Panc1 (cell line): ENCODE data around the gene PSMB11. TPM values are rescaled to one million over a fixed set of nuclear protein-coding genes. Genes with fewer than 3 reads are reported as not detected.

Experiments used
- ATAC-seq: fragments of 200-7000 bp; cut with Tn5 transposase; 2 replicates; pipeline ENCODE4 v1.9.1; 2020; ENCODE audit warnings: mild to moderate bottlenecking, moderate library complexity
- BruUV-seq: library from RNA; stranded (reverse); fragments of 400-500 nt; replicated peaks from 2 replicates; lab custom pipeline; 2021; lab: Mats Ljungman, UMichigan
- CTCF ChIA-PET: fragments of 300-600 bp; sonication (Branson Sonifier 250); formaldehyde crosslinking; loops from one replicate; lab custom pipeline; 2022; ENCODE audit warnings: antibody characterized with exemption; lab: Charles Lee
- POLR2A ChIA-PET: fragments of 300-600 bp; sonication (Branson Sonifier 250); formaldehyde crosslinking; loops from one replicate; lab custom pipeline; 2022; ENCODE audit warnings: antibody characterized with exemption; lab: Charles Lee
- DNase-seq: peaks from one replicate; pipeline ENCODE4 v3.0.0-alpha.2; 2010; ENCODE audit warnings: low read depth, low spot score
- H3K27ac ChIP-seq: 2 replicates; pipeline ENCODE4 v1.5.1; 2011; ENCODE audit warnings: mild to moderate bottlenecking, low read length, inconsistent platforms
- H3K27me3 ChIP-seq: fragments of 200-500 bp; sonication (Bioruptor generic); 2 replicates; pipeline ENCODE4 v1.6.0; 2014; ENCODE audit warnings: low read length, inconsistent platforms; ENCODE audit not compliant: control insufficient read depth, insufficient read depth
- H3K36me3 ChIP-seq: fragments of 200-500 bp; sonication (Bioruptor generic); 2 replicates; pipeline ENCODE4 v1.5.1; 2014; ENCODE audit warnings: inconsistent platforms, mild to moderate bottlenecking, low read length, moderate library complexity; ENCODE audit not compliant: control insufficient read depth, insufficient read depth
- H3K4me1 ChIP-seq: 2 replicates; pipeline ENCODE4 v1.5.1; 2011; ENCODE audit warnings: inconsistent platforms, mild to moderate bottlenecking, low read length, moderate library complexity; ENCODE audit not compliant: control insufficient read depth, insufficient read depth
- H3K4me3 ChIP-seq, 2 experiments: 2 replicates each; pipeline ENCODE4 v1.5.1; 2011 to 2012; ENCODE audit warnings: low read depth in 2 of 2, low read length in 2 of 2, mild to moderate bottlenecking in 2 of 2, inconsistent platforms in 1 of 2, moderate library complexity in 1 of 2
- H3K9me3 ChIP-seq: fragments of 200-500 bp; sonication (Bioruptor generic); 2 replicates; pipeline ENCODE4 v1.5.1; 2014; ENCODE audit warnings: low read depth, mild to moderate bottlenecking, inconsistent platforms, low read length, moderate library complexity; ENCODE audit not compliant: control insufficient read depth, insufficient read depth
- CTCF ChIP-seq: fragments of 450-650 bp; IDR thresholded peaks from 2 replicates; pipeline ENCODE4 v1.5.1; 2017; ENCODE audit warnings: mild to moderate bottlenecking
- POLR2AphosphoS5 ChIP-seq: IDR thresholded peaks from 2 replicates; pipeline ENCODE4 v1.6.1; 2012; ENCODE audit warnings: mild to moderate bottlenecking, low read depth, low read length, moderate library complexity
- REST ChIP-seq, 2 experiments: IDR thresholded peaks; 2 replicates each; pipeline ENCODE4 v1.6.1; 2011 to 2012; ENCODE audit warnings: low read depth in 2 of 2, control low read depth in 1 of 2, low read length in 1 of 2, mild to moderate bottlenecking in 1 of 2, moderate library complexity in 1 of 2; ENCODE audit not compliant: insufficient read depth in 1 of 2
- SIN3A ChIP-seq: IDR thresholded peaks from 2 replicates; pipeline ENCODE4 v1.6.1; 2012; ENCODE audit warnings: low read depth, mild to moderate bottlenecking, low read length, moderate library complexity, borderline replicate concordance; ENCODE audit not compliant: insufficient read depth
- TCF7L2 ChIP-seq: IDR thresholded peaks from 2 replicates; pipeline ENCODE4 v1.6.1; 2011; ENCODE audit warnings: mild to moderate bottlenecking, low read depth, low read length, inconsistent platforms
- in situ Hi-C: cut with HindIII; loops from 2 replicates; pipeline ENCODE4 v1.10.0; 2016; ENCODE audit warnings: low sequenced_read_pairs, low pct_unique_long_range_greater_than_20kb
- intact Hi-C: fragments of 100-400 bp; cut with micrococcal nuclease; formaldehyde crosslinking; loops from one replicate; pipeline ENCODE4 v1.10.0; 2022; ENCODE audit not compliant: unreplicated experiment
- total RNA-seq: library from RNA; stranded (reverse); gene quantifications from one replicate; pipeline ENCODE4 v1.2.1, GENCODE V29; 2021; ENCODE audit not compliant: unreplicated experiment

The PSMB11 gene
- total RNA-seq, 1 experiment from 2014 or later = not detected

- no peak for TF ChIP-seq REST (IDR thresholded peaks at IDR 0.05; ENCODE audit: insufficient read depth in 1 of 2, low read depth in 2 of 2, low read length in 1 of 2)
- no peak for TF ChIP-seq TCF7L2
- no peak for TF ChIP-seq SIN3A
- TF ChIP-seq POLR2AphosphoS5 = no peak
- TF ChIP-seq CTCF = no peak
- Histone ChIP-seq H3K27ac (peak overlapping the region; percentile 98), H3K9me3 (no peaks in the 10 kb centered on the region), H3K4me1 (no peaks in the 10 kb centered on the region; the same call in 1 of the 2 replicates), H3K27me3 (no peaks in the 10 kb centered on the region), H3K36me3 (peaks cover 8% of the 10 kb centered on the region), H3K4me3 (peak overlapping the region; percentile 72 to 90)
- no peak for ATAC-seq
- ChIA-PET CTCF (interaction anchor here (0.7 kb wide), 1 partner anchor 268 kb away, joined by 3 read pairs; no protein-coding TSS in a partner anchor), POLR2A (interaction anchor here (1.2 kb wide), 1 partner anchor 27 kb away, joined by 4 read pairs; no protein-coding TSS in a partner anchor)
- intact Hi-C loops (no loop called here), in situ Hi-C loops (no loop called here)
- BruUV-seq = no TSS peak
- no peak for DNase-seq
Measured at GRCh38 chr14:23033251-23033727, 8.7 kb upstream of the PSMB11 start.

GRCh38 chr14:23033801-23034497 lies 8.1 kb upstream of the PSMB11 start:
- H3K9me3 ChIP-seq = no peaks in the 10 kb centered on the region
- H3K27ac ChIP-seq = peak overlapping the region; percentile 98
- POLR2A ChIA-PET = interaction anchor here (1.2 kb wide), 1 partner anchor 27 kb away, joined by 4 read pairs; no protein-coding TSS in a partner anchor
- H3K36me3 ChIP-seq = peaks cover 8% of the 10 kb centered on the region
- TF ChIP-seq POLR2AphosphoS5 = no peak
- no peak for TF ChIP-seq CTCF
- TF ChIP-seq SIN3A = no peak
- TF ChIP-seq TCF7L2 = no peak
- no peak for TF ChIP-seq REST (IDR thresholded peaks at IDR 0.05; ENCODE audit: insufficient read depth in 1 of 2, low read depth in 2 of 2, low read length in 1 of 2)
- H3K4me3 ChIP-seq = peak overlapping the region; percentile 72 to 90
- CTCF ChIA-PET = no interaction called here
- intact Hi-C loops (no loop called here), in situ Hi-C loops (no loop called here)
- H3K4me1 ChIP-seq = no peaks in the 10 kb centered on the region; the same call in 1 of the 2 replicates
- BruUV-seq = TSS peak; percentile 91
- ATAC-seq (peak; percentile 27; the same call in 1 of the 2 replicates), DNase-seq (no peak)
- H3K27me3 ChIP-seq = no peaks in the 10 kb centered on the region
